A172 (cell line): ENCODE results near the gene CACNG3. TPM values are rescaled to one million over a fixed set of nuclear protein-coding genes. Genes with fewer than 3 reads are reported as not detected.
"Not testable (repeated sequence)": the region's sequence is repeated elsewhere in the genome, so short reads cannot be mapped to it uniquely, and the experiment has no call there.

Experiments used
- DNase-seq: peaks from one replicate; pipeline ENCODE4 v3.0.0-alpha.2; 2015; ENCODE audit warnings: low spot score
- total RNA-seq: library from RNA; depleted of rRNA; stranded (reverse); fragments of >200 nt; shearing (Covaris generic); gene quantifications from 2 replicates; pipeline ENCODE4 v1.2.3, GENCODE V29; 2014

Gene CACNG3
- total RNA-seq, 1 experiment from 2014 or later, result not detected

DNA sequence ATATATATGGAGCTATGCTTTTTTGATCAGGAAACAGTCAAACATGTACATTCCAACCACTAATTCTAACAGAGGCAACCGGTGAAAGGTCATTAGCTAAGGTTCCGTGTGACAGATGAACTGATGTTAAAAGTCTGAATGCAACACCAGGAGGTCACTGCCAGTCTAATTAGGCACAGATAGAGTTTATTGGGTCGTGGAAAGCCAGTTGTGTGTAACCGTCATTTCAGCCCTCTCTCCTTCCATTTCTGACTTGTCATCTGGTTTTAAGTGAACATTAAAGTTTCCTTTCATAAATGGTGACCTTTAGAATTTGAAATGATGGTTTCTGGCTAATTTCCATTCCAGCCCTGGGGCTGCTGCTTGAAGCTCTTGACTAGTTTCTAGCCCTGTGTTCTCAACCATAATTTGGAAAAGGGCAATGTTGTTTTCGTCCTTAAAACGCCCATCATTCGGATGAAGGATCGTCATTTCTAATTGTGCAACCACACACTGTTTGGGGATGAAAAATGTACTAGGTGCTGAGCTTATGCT, 23.9 kb downstream of the CACNG3 start:
- no peak for DNase-seq

DNA sequence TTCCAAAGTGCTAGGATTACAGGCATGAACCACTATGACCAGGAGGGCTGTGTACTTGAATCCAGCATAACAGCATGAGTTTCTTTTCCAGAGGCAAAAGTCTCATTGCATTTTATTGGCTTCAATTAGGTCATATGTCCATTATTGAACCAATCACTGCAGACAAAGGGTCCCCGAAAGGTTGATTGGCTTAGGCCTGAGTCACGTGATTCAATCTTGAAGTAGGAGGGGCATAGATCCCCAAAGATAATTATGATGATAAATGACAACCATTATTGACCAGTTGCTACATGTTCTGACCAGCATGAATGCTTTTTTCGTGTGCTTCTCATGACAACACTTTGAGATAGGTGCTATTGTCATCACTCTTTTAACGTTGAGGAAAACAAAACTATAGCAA, 25.3 kb downstream of the CACNG3 start:
- no peak for DNase-seq

DNA sequence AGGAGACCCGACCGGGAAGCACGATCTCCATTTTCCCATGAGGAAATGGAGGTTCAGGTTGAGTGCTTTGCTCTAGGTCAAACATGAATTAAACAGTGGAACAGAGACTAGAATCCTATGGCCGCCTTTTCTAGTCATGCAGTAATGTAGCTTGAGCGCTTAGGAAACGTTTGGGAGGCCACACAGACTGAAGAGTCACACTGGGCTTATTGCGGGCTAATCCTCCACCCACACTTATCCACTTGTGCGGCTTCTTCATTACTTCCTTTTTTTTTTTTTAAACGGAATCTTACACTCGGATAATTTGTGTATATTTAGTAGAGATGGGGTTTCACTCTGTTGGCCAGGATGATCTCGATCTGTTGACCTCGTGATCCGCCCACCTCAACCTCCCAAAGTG, 26.0 kb downstream of the CACNG3 start:
- no peak for DNase-seq

DNA sequence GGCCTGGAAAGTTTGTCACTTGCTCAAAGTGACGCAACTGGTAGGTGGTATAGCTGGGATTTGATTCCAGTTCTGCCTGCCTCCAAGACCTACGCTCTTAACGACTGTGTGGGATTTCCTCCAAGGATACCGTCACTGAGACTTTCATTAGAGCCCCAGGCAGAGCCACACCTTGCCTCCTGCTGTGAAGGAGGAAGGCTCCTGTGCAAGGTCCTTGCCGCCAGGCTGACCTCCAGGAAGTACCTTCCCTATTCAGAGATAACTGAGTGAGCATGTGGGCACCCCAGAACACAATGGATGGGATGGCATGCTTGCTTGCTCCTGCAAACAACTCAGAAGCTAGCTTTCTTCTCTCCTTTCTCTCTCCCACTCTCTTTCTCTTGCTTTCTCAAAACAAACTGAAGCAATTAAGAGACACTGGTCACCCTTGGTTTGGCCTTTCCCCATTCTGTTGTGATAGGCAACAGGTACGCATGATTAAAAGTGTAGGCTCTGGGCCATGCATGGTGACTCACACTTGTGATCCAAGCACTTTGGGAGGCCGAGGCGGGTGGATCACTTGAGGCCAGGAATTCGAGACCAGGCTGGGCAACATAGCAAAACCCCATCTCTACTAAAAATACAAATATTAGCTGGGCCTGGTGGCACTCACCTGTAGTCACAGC, 30.7 kb downstream of the CACNG3 start:
- DNase-seq, result no peak

DNA sequence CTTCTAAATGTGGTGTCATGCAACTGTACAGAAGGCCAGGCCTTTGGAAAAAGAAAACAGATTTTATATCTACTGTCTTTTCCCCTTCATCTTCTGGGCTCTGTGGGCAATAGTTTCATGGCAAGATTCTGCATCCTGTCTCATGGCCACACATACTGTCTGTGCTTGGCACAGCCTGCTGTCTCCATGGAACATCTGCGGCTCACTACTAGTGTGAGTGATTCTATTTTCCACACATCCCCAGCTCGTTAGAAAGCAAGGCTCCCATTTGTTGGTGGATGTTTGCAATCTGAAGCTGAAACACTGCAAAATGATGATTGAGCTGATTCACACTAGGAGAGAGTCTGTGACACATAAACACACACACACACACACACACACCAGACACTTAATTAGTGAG, 32.4 kb downstream of the CACNG3 start:
- no peak for DNase-seq

DNA sequence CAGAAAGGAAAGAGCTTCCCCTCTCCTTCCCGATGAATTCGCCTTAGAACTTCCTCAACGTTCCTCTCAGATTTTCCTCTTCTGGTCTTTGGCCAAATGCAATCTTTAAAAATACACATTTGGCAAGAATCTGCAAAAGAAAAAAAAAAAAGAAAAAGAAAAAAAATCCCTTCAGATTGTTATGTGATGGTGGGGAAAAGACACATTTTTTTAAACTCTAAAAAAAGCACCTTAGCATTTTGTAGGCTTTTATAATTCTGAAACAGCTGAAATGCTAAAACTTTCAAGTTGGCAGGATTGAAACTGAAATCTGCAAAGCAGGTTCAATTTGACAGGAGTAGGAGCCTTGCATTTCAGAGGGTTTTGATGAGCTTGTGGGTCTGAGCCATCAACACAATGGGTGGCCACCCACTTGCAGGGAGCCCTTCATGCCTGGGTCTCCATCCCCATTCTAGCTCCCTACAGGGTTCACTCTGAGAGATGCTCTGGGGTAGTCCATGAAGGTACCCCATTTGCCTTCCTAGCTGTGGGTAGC, 33.1 kb downstream of the CACNG3 start:
- no peak for DNase-seq

DNA sequence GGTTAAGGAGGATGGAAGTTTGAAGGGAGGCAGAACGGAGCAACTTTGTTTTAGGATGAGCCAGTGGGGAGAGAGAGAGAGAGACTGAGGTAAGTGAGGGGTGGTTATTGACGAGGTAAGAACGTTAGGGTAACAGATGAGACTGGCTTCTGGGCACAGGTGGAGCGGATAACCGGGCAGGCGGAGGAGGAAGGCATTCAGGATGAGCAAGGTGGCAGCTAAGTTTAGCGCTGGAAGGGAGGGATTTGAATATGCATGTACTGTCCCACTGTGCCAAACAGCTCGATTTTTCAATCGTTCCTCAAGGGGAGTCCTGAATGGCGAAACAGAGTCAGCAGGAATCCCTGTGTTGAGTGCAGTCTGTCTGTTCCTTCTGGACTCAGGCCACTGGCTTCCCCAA, 35.8 kb downstream of the CACNG3 start:
- no peak for DNase-seq

DNA sequence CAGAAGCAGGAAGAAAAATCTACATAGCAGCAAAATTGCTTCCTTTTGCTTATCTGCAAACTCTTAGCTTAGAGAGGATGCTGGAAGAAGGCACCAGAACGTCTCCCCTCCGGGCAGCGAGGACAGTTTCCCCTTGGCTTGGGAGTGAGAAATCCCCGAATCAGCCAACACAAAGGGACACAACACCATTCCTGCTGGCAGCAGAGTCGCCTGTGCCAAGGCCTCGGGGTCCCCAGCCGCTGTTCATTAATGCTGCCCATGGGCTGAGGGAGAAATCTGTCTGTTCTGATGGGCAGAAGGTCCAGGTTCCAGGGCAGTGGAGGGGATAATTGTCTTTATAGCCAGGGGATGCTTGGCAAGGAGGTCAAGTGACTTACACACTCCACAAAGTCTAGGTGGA, 38.0 kb downstream of the CACNG3 start:
- DNase-seq, result no peak

DNA sequence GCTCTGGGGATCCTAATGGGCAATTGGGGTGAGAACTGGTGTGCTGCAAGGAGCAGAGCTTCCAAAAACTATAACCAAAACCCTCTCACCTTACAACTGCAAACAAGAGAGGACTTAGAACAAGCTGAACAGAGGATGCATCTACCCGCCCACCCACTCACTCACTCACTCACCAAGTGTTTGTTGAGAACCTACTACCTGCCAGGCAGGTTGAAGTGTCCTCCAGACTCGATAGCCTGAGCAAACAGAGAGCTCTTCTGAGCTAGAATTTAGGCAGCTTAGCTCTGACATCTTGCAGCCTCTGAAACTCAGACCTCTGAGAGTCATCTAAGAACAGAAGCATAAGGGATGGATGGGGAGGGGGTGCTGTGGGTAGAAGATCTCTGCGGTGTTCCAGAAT, 41.2 kb downstream of the CACNG3 start:
- no peak for DNase-seq

DNA sequence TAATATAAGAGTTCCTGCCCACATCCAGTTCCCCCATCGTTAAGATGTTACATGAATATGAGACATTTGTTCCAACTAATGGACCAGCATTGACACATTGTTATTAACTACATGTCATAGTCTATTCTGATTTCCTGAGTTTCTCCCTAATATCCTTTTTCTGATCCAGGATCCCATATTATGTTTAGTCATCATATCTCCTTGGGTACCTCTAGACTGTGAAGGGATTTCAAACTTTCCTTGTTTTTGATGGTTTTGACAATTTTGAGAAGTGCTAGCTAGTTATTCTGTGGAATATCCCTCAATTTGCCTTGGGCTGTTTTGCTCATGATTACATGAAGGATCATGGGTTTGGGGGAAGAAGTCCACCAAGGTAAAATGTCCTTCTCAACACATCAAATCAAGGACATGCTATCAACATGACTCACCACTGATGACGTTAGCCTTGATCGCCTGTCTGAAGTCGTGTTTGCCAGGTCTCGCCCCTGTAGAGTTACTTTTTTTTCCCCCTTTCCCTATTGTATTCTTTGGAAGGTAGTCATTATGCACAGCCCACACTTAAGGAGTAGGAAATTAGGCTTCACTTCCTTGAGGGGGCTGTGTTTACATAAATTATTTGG, 42.5 kb downstream of the CACNG3 start:
- DNase-seq, result no peak

DNA sequence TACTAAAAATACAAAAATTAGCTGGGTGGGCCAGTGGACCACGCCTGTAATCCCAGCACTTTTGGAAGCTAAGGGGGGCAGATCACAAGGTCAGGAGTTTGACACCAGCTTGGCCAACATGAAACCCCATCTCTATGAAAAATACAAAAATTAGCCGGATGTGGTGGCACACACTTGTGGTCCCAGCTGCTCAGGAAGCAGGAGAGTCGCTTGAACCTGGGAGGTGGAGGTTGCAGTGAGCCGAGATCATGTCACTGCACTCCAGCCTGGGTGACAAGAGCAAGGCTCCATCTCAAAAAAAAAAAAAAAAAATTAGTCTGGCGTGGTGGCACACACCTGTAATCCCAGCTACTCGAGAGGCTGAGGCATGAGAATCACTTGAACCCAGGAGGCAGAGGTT, 44.6 kb downstream of the CACNG3 start:
- not testable (repeated sequence) for DNase-seq

DNA sequence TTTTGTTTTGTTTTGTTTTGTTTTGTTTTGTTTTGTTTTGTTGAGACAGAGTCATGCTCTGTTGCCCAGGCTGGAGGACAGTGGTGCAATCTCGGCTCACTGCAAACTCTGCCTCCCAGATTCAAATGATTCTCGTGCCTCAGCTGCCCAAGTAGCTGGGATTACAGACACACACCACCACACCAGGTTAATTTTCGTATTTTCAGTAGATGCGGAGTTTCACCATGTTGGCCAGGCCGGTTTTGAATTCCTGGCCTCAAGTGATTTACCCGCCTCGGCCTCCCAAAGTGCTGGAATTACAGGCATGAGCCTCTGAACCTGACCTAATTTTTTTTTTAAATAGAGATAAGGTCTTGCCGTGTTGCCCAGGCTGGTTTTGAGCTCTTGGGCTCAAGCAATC, 46.5 kb downstream of the CACNG3 start:
- DNase-seq, result no peak

DNA sequence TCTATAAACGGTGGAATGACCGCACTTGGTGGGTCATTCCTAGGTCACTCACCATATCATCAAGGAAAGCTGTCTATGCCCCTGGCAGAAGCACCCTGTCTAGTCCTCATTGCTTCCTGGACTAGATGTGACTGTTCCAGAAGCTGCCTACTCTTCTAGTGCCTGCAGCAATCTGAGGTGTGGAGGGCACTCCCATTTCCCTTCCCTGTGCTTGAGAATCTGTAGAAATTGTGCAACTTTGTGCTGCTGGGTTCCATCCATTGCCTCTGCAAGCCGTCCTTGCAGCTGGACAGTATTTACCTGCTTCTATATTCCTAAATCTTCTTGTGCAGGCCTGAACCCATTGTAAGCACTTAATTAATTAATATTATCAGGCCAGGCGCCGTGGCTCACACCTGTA, 52.1 kb downstream of the CACNG3 start:
- no peak for DNase-seq

DNA sequence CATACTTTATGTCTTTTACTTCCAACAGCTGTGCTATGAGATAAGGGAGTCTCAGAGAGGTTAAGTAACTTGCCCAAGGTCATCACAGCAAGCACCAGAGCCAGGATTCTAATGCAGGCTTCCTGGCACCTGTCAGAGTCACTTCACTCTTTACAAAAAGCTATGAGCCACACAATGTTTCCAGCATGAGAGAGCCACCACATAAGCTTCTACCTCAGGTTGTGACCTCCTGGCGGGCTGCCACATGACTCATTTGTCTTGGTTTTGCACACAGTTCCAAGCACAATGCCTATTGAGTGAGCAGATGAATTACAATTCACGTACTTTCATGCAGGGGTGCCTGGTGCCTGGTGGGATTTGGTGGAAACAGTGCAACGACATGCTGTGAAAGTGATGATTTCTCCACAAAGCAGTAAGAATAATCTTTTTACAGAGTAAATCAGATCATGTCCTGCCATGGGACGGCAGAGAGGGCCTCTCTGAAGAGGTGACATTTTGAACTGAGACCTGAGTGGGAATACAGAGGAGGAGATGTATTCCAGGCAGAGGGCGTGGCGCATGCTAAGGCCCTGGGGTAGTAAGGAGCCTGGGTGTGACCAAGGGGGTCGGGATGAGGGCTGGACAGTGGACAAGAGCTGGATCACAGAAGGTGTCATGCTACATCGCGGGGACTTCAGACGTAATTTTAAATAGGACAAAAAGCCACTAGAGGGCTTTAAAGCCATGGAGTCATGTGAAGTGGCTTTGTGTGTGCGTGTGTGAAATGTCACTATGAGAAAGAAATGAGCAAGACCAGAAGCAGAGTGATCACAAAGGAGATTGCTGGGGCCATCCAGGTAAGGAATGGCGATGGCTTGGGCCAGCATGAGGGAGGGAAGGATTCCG, 53.4 kb downstream of the CACNG3 start:
- DNase-seq, result peak; percentile 90

DNA sequence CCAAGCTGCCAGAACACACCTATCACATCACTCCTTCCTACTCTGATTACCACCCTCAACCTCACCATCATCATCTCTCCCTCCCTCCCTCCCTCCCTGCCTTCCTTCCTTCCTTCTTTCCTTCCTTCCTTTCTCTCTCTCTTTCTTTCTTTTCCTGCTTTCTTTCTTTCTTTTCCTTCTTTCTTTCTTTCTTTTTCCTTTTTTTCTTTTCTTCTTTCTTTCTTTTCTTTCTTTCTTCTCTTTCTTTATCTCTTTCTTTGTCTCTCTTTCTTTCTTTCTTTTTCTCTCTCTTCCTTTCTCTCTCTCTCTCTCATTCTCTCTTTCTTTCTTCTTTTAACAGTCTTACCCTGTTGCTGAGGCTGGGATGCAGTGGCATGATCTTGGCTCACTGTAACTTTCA, 59.2 kb downstream of the CACNG3 start:
- no peak for DNase-seq

DNA sequence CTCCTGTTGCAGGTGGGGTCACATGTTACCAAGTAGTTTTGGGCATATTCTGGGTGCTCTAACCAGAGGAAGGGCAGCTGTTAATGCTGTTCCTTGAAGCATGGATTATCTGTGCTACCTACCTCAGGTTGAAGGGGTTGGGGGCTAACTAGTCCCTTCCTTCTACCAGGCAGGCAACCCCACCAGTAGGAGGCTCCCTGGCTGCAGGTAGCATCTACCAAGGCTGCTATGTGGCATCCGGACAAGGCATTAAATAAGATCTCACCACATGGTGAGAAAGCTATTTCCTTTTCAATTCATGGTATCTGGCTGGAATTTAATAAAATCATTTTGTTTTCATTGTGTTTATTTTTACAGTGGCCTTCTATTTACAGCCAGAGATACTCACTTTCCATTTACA, 62.5 kb downstream of the CACNG3 start:
- no peak for DNase-seq

DNA sequence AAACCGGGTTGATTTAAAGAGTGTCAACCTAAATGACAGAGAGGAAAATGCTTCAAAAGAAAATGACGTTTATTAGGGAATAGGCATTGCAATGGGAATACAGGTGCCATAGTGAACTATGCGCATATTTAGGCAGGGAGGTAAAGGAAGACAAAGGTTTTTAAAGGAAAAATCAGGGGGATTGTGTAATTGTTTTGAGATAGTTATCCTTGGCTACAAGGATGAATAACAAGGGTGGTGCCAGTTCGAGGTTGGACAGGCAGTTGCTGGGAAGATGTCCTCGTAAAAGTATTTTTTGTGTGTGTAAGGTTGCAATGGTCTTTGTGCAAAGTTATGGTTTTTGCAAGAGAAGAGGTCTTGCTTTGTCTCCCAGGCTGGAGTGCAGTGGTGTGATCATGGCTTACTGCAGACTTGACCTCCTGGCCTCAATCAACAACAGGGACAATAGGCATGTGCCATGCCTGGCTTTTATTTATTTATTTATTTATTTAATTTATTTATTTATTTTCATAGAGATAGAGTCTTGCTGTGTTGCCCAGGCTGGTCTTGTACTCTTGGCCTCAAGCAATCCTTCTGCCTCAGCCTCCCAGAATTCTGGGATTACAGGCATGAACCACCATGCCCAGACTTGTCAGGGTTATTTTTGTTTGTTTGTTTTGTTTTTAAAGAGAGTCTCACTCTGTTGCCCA, 63.1 kb downstream of the CACNG3 start:
- DNase-seq, result no peak

DNA sequence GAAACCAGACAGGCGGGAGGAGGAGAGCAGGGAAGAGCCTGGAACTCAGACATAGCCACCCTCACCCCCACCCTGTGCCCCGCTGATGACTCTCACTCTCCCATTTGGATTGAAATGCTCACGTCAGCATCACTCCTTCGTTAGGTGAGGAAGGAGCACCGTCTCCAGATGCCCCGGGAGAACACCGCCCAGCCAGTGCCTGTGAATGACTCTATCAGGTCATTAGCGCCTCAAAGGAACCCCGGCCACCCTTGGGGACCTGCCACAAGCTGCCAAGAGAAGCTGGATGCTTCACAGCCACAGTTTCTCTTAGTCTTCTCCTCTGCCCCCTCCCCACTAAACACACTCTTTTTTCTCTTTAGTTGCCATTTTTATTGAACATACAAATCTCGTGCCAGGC, 66.0 kb downstream of the CACNG3 start:
- DNase-seq, result no peak

DNA sequence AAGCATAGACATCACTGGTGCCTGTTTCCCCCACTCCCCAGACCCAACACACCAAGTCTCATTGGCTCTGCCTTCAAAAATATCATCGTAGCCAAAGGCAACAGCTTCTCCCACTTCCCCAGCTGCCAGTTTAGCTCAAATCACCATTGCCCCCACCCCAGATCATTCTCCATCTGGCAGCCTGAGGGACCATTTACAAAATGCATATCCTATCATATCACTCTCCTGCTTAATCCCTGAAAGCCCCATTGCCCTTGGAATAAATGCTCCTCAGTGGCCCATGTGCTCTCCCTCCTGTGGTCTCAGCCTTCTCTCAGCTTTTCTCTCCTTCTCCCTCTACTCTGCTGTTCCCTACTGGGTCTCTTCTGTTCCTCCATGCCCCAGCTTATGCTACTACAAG, 68.3 kb downstream of the CACNG3 start:
- no peak for DNase-seq

DNA sequence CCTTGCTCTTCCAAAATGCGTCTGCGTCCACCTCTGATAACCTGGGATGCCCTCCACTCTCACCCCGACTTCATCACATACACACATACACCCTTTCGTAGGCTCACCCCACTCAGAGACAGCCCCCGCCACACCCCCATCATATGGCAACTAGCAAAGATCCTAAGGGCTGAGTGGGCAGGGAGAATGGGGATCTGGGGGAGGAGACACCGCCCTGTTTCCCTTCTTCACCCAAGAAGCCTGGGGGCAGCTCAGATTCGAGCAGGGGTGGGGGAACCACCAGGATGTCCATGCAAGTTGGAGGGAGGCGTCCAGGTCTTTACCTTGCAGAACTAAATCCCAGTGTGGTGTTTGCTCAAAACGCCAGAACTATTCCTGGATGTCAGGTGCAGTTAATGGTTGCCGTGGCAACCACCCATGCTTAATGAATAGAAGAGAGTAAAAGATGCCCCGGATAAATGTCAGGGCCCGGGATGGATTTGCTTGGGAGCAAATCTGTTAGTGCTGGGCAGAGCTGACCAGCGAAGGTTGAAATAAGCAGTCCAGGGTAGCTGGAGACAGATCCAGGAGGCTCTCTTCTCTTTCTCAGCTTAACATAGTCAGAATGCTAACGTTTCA, 72.8 kb downstream of the CACNG3 start:
- no peak for DNase-seq

DNA sequence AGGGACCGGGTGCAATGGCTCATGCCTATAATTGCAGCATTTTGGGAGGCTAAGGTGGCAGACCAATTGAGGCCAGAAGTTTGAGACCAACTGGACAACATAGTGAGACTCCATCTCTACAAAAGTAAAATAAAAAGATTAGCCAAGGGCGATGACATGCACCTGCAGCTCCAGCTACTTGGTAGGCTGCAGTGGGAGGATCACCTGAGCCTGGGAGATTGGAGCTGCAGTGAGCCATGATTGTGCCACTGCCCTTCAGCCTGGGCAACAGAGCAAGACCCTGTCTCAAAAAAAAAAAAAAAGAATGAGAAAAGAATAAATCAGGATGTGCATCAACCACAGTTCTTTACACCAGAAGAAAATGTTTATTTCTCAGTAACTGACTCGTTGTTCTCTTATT, 76.0 kb downstream of the CACNG3 start:
- DNase-seq, result no peak
